Measurements from ENCODE around the gene CAMK2D.

The CAMK2D gene

DNA sequence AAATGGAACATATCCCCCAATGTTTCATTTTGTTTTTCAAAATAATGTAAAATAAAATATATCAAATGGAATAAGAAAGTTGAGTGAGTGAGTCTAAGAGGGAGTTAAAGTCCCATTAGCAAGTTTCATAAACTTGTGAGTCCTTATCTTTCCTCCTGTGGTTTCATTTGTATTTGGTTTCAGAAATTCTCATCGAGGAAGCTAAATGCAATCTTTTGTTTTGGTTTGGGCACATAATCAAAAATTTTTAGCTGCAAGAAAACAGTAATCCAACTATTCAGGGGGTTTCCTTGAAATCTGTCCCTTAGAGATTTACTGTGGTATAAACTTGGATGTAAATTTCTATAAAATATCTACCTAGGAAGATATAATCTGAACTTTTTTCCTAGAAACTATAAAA is 124.2 kb downstream of the CAMK2D start:
- H3K4me3 ChIP-seq (ENCODE audit: low read depth in 1 of 2, low read length in 2 of 2), result no peak overlapping the region
- no peak overlapping the region for H3K4me2 ChIP-seq (ENCODE audit: insufficient read depth, low read length)
- H3K79me2 ChIP-seq (ENCODE audit: insufficient read depth, low read length), result no peaks in the 10 kb centered on the region
- no peaks in the 10 kb centered on the region for H3K9me3 ChIP-seq (ENCODE audit: insufficient read depth, low read length, severe bottlenecking)
- ATAC-seq (ENCODE audit: insufficient read depth, low read depth) (no peak), DNase-seq (no peak)
- H4K20me1 ChIP-seq (ENCODE audit: insufficient read depth, low read length), result peaks cover 70% of the 10 kb centered on the region
- peaks cover 33% of the 10 kb centered on the region for H3K27me3 ChIP-seq (ENCODE audit: insufficient read depth, low read length, poor library complexity)
- no peak for TF ChIP-seq EZH2 (IDR thresholded peaks at IDR 0.05; ENCODE audit: borderline replicate concordance, low read depth, low read length, severe bottlenecking)
- TF ChIP-seq, protein P1, sequence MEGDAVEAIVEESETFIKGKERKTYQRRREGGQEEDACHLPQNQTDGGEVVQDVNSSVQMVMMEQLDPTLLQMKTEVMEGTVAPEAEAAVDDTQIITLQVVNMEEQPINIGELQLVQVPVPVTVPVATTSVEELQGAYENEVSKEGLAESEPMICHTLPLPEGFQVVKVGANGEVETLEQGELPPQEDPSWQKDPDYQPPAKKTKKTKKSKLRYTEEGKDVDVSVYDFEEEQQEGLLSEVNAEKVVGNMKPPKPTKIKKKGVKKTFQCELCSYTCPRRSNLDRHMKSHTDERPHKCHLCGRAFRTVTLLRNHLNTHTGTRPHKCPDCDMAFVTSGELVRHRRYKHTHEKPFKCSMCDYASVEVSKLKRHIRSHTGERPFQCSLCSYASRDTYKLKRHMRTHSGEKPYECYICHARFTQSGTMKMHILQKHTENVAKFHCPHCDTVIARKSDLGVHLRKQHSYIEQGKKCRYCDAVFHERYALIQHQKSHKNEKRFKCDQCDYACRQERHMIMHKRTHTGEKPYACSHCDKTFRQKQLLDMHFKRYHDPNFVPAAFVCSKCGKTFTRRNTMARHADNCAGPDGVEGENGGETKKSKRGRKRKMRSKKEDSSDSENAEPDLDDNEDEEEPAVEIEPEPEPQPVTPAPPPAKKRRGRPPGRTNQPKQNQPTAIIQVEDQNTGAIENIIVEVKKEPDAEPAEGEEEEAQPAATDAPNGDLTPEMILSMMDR (IDR thresholded peaks at IDR 0.05; ENCODE audit: borderline replicate concordance, extremely low read depth, low read length, poor library complexity, severe bottlenecking), result no peak
- H3K36me3 ChIP-seq (ENCODE audit: insufficient read depth, low read length), result no peaks in the 10 kb centered on the region
- H3K27ac ChIP-seq (ENCODE audit: low read length), result no peak overlapping the region
- H3K9ac ChIP-seq (ENCODE audit: low read depth, low read length), result no peak overlapping the region
- no peak overlapping the region for H2AFZ ChIP-seq (ENCODE audit: low read depth, low read length)
- peaks cover 23% of the 10 kb centered on the region for H3K4me1 ChIP-seq (ENCODE audit: insufficient read depth, low read length)

DNA sequence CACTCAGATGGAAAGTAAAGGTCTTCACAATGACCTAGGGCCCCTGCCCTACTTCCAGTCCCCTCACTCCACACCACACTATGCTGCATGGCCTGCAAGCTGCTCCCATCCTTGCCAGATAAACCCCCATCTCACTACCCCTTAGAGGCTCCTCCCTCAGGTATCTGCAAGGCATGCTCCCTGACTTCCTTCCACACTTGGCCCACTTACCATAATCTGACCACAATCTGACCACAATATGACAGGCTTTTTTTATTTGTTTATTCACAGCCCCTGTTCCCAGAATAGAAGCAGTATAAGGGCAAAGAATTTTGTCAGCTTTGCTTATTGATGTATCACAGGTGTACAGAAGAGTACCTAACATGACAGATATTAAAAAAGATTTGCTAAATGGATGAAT is 124.7 kb downstream of the CAMK2D start:
- Histone ChIP-seq H3K9ac (ENCODE audit: low read depth, low read length) (no peak overlapping the region), H3K9me3 (ENCODE audit: insufficient read depth, low read length, severe bottlenecking) (no peaks in the 10 kb centered on the region), H2AFZ (ENCODE audit: low read depth, low read length) (no peak overlapping the region), H3K36me3 (ENCODE audit: insufficient read depth, low read length) (no peaks in the 10 kb centered on the region), H4K20me1 (ENCODE audit: insufficient read depth, low read length) (peaks cover 68% of the 10 kb centered on the region), H3K27me3 (ENCODE audit: insufficient read depth, low read length, poor library complexity) (peaks cover 33% of the 10 kb centered on the region), H3K27ac (ENCODE audit: low read length) (no peak overlapping the region), H3K4me1 (ENCODE audit: insufficient read depth, low read length) (peaks cover 23% of the 10 kb centered on the region), H3K79me2 (ENCODE audit: insufficient read depth, low read length) (no peaks in the 10 kb centered on the region), H3K4me3 (ENCODE audit: low read depth in 1 of 2, low read length in 2 of 2) (no peak overlapping the region), H3K4me2 (ENCODE audit: insufficient read depth, low read length) (peak overlapping the region; percentile 30)
- DNase-seq (peak; percentile 61), ATAC-seq (ENCODE audit: insufficient read depth, low read depth) (peak; percentile 97)
- TF ChIP-seq, protein P1 (IDR thresholded peaks at IDR 0.05; ENCODE audit: borderline replicate concordance, extremely low read depth, low read length, poor library complexity, severe bottlenecking), result no peak
- TF ChIP-seq EZH2 (IDR thresholded peaks at IDR 0.05; ENCODE audit: borderline replicate concordance, low read depth, low read length, severe bottlenecking), result no peak

DNA sequence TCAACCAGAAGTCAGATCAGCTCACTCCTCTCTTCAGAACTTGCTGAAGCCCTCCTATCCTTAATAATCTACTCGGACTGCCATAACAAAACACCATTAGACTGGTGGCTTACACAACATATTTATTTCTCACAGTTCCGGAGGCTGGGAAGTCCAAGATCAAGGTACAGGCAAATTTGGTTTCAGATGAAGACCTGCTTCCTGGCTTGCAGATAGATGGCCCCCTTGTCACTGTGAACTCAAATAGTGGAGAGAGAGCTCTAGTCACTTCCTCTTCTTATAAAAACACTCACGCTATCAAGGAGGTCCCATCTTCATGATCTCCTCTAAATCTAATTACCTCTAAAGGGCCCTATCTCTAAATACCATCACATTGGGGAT is 125.1 kb downstream of the CAMK2D start:
- DNase-seq, result peak; percentile 15
- no peak overlapping the region for H3K9ac ChIP-seq (ENCODE audit: low read depth, low read length)
- no peak overlapping the region for H2AFZ ChIP-seq (ENCODE audit: low read depth, low read length)
- TF ChIP-seq, protein P1 (IDR thresholded peaks at IDR 0.05; ENCODE audit: borderline replicate concordance, extremely low read depth, low read length, poor library complexity, severe bottlenecking), result peak; percentile 61
- TF ChIP-seq EZH2 (IDR thresholded peaks at IDR 0.05; ENCODE audit: borderline replicate concordance, low read depth, low read length, severe bottlenecking), result no peak
- H3K79me2 ChIP-seq (ENCODE audit: insufficient read depth, low read length), result no peaks in the 10 kb centered on the region
- H3K27ac ChIP-seq (ENCODE audit: low read length), result no peak overlapping the region
- H3K9me3 ChIP-seq (ENCODE audit: insufficient read depth, low read length, severe bottlenecking), result no peaks in the 10 kb centered on the region
- no peaks in the 10 kb centered on the region for H3K36me3 ChIP-seq (ENCODE audit: insufficient read depth, low read length)
- peaks cover 23% of the 10 kb centered on the region for H3K4me1 ChIP-seq (ENCODE audit: insufficient read depth, low read length)
- H3K4me2 ChIP-seq (ENCODE audit: insufficient read depth, low read length), result peak overlapping the region; percentile 30
- H3K27me3 ChIP-seq (ENCODE audit: insufficient read depth, low read length, poor library complexity), result peaks cover 33% of the 10 kb centered on the region
- H4K20me1 ChIP-seq (ENCODE audit: insufficient read depth, low read length), result peaks cover 70% of the 10 kb centered on the region
- no peak overlapping the region for H3K4me3 ChIP-seq (ENCODE audit: low read depth in 1 of 2, low read length in 2 of 2)
- peak; percentile 70 for ATAC-seq (ENCODE audit: insufficient read depth, low read depth)

Data from DND-41 (cell line).